GM18868 (cell line): ENCODE results near the gene PLEKHA5.
"Not testable (repeated sequence)": the region's sequence is repeated elsewhere in the genome, so short reads cannot be mapped to it uniquely, and the experiment has no call there.

ENCODE experiments used
- ATAC-seq: cut with Tn5 transposase; IDR thresholded peaks from one replicate; pipeline ENCODE4 v1.9.1; 2021; ENCODE audit warnings: mild to moderate bottlenecking, moderate library complexity; ENCODE audit not compliant: unreplicated experiment

The PLEKHA5 gene

GRCh38 chr12:19229021-19229420 is 99.5 kb downstream of the PLEKHA5 start:
- ATAC-seq = not testable (repeated sequence)

- no peak for ATAC-seq
Observed at GRCh38 chr12:19230299-19230866, 100.8 kb downstream of the PLEKHA5 start.

GRCh38 chr12:19230896-19231295 is 101.4 kb downstream of the PLEKHA5 start:
- no peak for ATAC-seq

GRCh38 chr12:19234171-19234704 is 104.7 kb downstream of the PLEKHA5 start:
- no peak for ATAC-seq

GRCh38 chr12:19234981-19235871 is 105.7 kb downstream of the PLEKHA5 start:
- no peak for ATAC-seq

- no peak for ATAC-seq
Observed at GRCh38 chr12:19236656-19237055, 107.1 kb downstream of the PLEKHA5 start.

GRCh38 chr12:19238540-19238939 is 109.0 kb downstream of the PLEKHA5 start:
- ATAC-seq = no peak

- ATAC-seq = no peak
Observed at GRCh38 chr12:19239102-19239501, 109.6 kb downstream of the PLEKHA5 start.

GRCh38 chr12:19239616-19240234 is 110.2 kb downstream of the PLEKHA5 start:
- ATAC-seq = no peak

GRCh38 chr12:19242581-19242980 is 113.0 kb downstream of the PLEKHA5 start:
- ATAC-seq = no peak

GRCh38 chr12:19243551-19243950 is 114.0 kb downstream of the PLEKHA5 start:
- ATAC-seq = no peak

GRCh38 chr12:19244312-19244711 is 114.8 kb downstream of the PLEKHA5 start:
- ATAC-seq = no peak

- ATAC-seq = no peak
Observed at GRCh38 chr12:19245106-19245505, 115.6 kb downstream of the PLEKHA5 start.

- ATAC-seq = no peak
Observed at GRCh38 chr12:19245666-19246065, 116.1 kb downstream of the PLEKHA5 start.

- ATAC-seq = no peak
Observed at GRCh38 chr12:19246933-19247332, 117.4 kb downstream of the PLEKHA5 start.

- no peak for ATAC-seq
Observed at GRCh38 chr12:19248929-19249602, 119.5 kb downstream of the PLEKHA5 start.

GRCh38 chr12:19251481-19252132 is 122.1 kb downstream of the PLEKHA5 start:
- ATAC-seq = no peak

- ATAC-seq = no peak
Observed at GRCh38 chr12:19260135-19260534, 130.6 kb downstream of the PLEKHA5 start.

- no peak for ATAC-seq
Observed at GRCh38 chr12:19261773-19262172, 132.2 kb downstream of the PLEKHA5 start.

- no peak for ATAC-seq
Observed at GRCh38 chr12:19263672-19264071, 134.1 kb downstream of the PLEKHA5 start.
